GM19043 (cell line): ENCODE results near the gene ATP10D.
"Not testable (repeated sequence)": the region's sequence is repeated elsewhere in the genome, so short reads cannot be mapped to it uniquely, and the experiment has no call there.

Source experiments
- ATAC-seq: cut with Tn5 transposase; IDR thresholded peaks from one replicate; pipeline ENCODE4 v1.9.1; 2021; ENCODE audit warnings: low read depth; ENCODE audit not compliant: unreplicated experiment

The ATP10D gene

DNA sequence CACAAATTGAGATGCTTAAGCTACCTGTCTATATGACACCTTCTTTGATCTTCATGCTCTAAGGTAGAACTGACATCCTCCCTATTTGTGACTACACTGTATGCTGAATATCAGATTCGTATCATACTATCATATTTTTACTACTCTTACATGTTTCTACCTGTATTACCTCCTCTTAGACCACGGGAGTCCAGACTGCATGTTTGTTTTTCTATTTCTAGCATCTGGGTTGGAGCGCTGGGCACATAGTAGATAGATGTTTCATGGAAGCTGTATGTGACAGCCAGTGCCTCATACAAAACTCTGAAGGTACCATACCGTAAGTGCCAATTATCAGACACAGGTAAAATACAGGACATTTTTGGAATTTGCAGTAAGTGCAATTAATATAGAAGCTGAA, 47.6 kb downstream of the ATP10D start:
- ATAC-seq: no peak

DNA sequence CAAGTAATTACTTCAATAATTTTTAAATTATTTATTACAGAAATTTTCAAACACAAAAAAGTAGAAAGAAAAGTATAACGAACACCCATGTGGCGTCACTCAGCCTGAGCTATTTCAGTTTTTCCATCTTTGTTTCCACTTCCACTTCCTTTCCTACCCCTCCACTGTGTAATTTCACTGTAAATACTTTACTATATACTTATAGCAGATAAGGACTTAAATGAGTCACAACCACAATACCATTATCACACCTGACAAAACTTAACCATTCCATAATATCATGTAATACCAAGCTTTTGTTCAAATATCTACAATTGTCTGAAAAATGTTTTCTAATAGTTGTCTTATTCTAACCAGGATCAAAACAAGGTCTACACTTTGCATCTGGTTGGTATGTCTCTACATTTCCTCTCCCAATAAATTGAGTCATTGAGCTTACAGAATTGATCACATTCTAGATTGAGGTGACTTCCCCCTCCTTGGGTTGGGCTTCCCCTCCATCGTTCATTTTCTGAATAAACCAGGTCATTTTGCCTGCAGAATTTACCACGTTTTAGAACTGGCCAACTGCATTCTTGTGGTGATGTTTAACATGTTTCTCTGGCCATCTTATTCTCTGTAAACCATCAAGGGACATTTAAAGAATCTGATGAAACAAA, 48.7 kb downstream of the ATP10D start:
- no peak for ATAC-seq

DNA sequence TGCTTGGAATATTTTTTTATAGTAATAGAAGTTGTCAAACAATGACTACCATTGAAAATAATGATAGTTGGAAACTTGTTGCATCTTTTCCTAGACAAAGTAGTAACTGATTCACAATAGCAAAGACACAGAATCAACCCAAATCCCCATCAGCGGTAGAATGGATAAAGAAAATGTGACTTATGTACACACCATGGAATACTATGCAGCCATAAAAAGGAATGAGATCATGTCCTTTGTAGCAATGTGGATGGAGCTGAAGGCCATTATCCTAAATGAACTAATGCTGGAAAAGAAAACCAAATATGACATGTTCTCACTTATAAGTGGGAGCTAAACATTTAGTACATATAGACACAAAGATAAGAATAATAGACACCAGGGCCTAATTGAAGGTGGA, 49.7 kb downstream of the ATP10D start:
- no peak for ATAC-seq

GRCh38 chr4:47535567-47536147, 50.6 kb downstream of the ATP10D start:
- no peak for ATAC-seq

DNA sequence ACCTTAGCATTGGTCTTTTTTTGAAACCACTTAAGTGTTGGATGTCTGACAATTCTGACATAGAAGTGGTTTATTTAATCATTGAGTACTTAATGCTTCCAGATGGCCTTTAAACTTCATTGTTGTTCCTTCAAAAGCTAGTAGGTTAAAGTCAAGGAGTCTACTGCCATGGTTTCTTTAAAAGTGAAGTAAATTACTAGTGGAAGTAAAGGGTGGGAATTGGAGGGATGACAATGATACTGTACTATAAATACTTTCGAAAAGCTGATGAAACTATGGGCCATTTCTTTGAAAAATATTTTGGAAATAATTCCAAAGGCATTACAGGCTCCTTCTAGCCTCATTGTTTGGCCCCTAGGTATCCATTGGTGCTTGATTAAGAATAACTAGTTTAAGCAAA, 51.9 kb downstream of the ATP10D start:
- no peak for ATAC-seq

DNA sequence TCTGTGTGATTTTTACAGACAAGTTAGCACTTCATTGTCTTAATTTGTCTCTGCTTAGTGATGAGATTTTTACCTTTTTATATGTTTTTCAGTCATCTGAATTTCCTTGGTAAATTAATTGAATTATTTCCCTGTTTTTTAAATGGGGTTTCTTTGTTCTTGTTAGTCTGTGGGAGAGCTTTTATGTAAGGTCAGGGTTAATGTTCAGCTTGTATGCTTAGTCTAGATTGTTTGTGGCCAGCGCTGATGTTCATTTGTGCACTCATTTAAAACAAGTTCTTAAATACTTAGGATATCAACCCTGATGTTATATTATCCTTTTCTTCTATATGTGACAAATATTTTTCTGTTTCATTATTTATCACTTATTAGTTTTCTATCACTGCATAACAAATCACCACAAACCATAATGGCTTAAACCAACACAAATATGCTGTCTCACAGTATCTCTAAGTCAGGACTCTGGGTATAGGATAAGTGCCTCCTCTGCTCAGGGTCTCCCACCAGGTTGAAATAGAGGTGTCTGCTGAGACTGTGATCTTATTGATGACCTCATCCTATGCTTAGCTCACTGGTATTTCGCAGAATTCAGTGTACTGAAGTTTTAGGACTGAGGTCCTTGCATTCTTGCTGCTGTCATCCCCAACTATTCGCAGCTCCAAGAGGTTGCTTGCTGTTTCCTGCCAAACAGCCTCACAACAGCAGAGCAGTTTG, 53.2 kb downstream of the ATP10D start:
- ATAC-seq: no peak

DNA sequence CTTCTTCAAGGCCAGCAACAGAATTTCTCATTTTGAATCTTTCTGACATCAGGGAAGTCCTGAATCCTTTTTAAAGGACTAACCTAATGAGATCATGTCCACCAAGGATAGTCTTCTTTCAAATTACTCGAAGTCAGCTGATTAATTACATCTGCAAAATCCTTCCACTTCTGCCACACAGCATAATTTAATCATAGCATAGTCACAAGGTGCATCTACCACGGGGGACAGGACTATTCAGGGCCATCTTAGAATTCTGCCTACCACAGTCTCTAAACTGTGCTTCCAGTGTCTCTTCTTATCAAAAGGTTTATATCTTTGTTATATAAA, 53.7 kb downstream of the ATP10D start:
- ATAC-seq: no peak

- ATAC-seq: not testable (repeated sequence)
These were observed 57.6 kb downstream of the ATP10D start for GRCh38 chr4:47542640-47543039.

GRCh38 chr4:47543331-47543730, 58.3 kb downstream of the ATP10D start:
- no peak for ATAC-seq

DNA sequence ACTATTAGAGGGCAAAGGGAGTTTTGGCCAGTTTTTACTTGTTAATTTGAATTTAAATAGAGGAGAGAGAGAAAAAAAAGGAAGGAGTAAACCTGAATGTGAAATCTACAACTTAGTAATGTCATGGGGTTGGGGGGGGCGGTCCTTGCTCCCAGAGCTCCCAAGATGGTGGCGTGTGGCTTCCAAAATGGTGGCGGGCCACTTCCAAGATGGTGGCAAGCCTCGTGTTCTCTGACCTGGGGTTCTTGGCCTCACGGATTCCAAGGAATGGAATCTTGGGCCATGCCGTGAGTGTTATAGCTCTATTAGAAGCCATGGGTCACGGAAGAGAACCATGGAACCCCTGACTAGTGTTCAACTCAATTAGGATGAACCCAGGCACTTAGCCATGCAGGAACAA, 65.3 kb downstream of the ATP10D start:
- ATAC-seq: not testable (repeated sequence)

- no peak for ATAC-seq
These were observed 65.9 kb downstream of the ATP10D start for GRCh38 chr4:47550899-47551548.

DNA sequence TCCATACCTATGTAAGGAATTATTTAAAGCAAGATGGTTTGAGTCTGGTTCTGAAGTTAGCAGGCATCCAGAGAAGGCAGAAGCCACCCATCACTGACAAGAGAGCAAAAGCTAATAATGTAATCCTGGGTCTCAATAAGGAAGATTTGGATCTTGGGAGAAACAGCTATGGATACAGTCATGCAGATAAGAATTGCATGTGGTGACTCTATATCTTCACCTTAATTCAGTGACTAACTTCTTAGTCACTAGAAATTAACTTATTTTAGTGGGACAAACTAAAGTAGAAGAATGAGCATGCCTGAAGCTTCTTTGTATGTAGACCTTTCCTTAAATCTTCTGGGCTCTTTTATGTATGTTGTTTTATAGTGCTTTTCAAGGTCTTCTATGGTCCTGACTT, 66.6 kb downstream of the ATP10D start:
- no peak for ATAC-seq

DNA sequence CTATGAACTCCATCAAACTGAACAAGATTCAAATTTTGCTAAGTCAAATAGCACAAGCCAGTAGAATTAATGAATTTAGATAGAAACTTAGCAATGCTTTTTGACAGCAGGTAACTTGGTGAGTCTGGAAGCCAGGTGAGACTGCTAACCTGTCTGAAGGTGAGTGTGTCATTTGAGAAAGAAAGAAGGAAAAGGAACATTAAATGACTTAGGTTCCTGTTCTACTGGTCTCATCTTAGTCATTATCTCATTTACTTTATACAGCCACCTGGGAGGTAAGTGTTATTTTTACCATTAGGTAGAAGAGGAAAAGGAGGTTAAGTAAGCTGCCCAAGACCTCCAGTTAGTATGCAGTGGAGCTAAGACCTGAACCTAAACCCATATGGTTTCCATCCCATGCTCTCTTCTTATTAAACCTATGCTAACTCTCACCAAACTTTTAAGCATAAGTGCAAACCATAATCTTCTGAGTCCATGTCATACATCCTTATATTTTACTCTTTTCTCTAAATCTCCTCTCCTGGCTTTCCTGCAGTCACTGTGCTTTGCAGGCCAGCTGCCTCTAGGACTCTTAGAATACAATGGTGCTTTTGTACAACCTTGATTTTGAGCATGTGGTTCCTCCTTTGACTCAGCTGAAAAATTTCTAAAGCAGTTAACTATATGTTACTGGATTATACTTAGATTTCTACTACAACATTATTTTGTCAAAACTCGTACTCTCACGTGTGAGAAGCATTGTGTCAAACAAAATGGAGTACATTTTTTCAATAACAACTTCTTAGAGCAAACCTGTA, 68.5 kb downstream of the ATP10D start:
- ATAC-seq: no peak

- ATAC-seq: not testable (repeated sequence)
These were observed 70.8 kb downstream of the ATP10D start for GRCh38 chr4:47555920-47556319.

DNA sequence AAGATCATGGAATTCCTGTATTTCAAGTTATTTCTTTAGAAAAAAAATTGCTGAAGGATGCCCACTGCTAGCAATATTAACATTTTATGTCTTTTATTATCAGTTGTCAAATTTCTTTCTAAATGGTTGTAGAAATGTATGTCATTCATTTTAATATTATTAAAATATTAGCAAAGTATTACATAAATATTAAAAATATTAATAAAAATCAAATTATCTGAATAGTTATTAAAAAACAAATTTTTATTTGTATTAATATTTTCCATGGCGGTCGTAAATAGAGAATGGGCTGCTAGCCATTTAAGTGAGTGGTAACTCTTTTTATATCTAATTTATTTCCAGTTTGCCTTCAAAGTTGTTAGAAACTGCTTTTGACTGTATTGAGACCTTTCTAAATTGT, 72.2 kb downstream of the ATP10D start:
- ATAC-seq: no peak

DNA sequence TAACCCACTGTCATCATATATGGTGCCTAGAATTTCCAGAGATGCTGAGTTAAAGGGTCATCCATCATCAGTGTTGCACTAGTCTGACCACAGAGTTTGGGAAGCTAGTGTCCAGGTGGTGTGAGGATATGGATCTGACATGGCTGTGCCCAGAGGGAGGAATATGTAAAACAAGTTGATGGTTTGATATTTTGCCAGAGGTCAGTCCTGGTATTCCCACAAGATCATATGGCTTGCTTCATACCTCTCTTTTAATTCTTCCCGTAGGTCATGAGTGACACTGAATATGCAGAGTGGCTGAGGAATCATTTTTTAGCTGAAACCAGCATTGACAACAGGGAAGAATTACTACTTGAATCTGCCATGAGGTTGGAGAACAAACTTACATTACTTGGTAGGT, 75.6 kb downstream of the ATP10D start:
- no peak for ATAC-seq

GRCh38 chr4:47561331-47561730, 76.3 kb downstream of the ATP10D start:
- ATAC-seq: no peak

GRCh38 chr4:47562297-47562696, 77.2 kb downstream of the ATP10D start:
- no peak for ATAC-seq

GRCh38 chr4:47566566-47566965, 81.5 kb downstream of the ATP10D start:
- ATAC-seq: no peak

DNA sequence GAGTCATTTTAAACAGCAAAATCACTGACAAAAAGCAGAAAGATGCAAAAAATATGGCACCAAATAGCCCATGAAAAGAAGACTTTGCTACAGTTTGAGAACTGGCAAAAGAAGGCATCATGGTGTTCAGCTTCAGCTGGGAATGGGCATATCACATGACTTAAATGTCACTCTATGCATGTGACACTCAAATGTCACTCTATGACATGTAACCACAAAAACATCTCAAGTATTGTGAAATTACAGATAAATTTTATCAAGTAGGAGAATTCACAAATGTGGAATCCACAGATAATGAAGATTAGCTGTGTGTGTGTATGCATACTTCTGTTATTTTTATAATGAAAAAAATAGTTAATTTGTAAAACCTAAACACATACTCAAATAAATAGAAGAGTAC, 81.9 kb downstream of the ATP10D start:
- no peak for ATAC-seq

DNA sequence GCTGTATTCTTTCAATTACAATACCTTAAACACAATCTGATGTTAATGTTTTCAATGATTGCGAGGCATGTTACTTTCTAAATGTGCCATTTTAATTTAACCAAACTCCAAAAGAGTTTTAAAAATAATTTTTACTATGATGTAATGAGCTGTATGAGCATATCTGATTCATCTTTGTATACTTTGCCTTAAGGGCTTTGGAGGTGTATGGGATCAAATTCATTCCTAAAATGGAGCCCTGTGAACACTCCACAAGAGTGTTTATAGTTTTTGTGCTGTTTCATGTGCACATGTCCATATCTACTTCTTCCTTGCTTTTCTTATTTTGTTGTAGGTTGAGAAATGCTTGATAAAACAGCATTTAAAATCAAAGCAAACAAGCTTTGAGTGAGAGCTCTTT, 82.4 kb downstream of the ATP10D start:
- ATAC-seq: no peak
